ENCODE results near the gene GNG10. TPM values are rescaled to one million over a fixed set of nuclear protein-coding genes. Genes with fewer than 3 reads are reported as not detected.

Gene GNG10
- total RNA-seq, 1 experiment from 2014 or later = 26.2 TPM

- no peak overlapping the region for H3K4me3 ChIP-seq (ENCODE audit: low read depth, low read length, poor library complexity, severe bottlenecking)
- H3K36me3 ChIP-seq (ENCODE audit: insufficient read depth, low read length, poor library complexity, severe bottlenecking) = peaks cover 23% of the 10 kb centered on the region
- no TSS peak for BruUV-seq (replicated peaks)
- H3K4me1 ChIP-seq (ENCODE audit: insufficient read depth, low read length, poor library complexity, severe bottlenecking) = no peaks in the 10 kb centered on the region
- no peaks in the 10 kb centered on the region for H3K9me3 ChIP-seq (ENCODE audit: low read depth, low read length, poor library complexity, severe bottlenecking)
- TF ChIP-seq EZH2 (IDR thresholded peaks at IDR 0.05; ENCODE audit: borderline replicate concordance, low read depth, low read length, poor library complexity, severe bottlenecking) (no peak), CTCF (conservative IDR thresholded peaks at IDR 0.05; ENCODE audit: low read depth, low read length) (no peak)
- H3K27me3 ChIP-seq (replicated peaks; ENCODE audit: insufficient read depth, low read depth, low read length, poor library complexity) = no peaks in the 10 kb centered on the region
- H3K27ac ChIP-seq (ENCODE audit: low read depth, low read length, poor library complexity, severe bottlenecking) = no peak overlapping the region
- intact Hi-C loops (cut with micrococcal nuclease; ENCODE audit: unreplicated experiment) = no loop called here
- ChIA-PET CTCF (no interaction called here), POLR2A (ENCODE audit: low non-redundant PET) (no interaction called here)
- no peak for DNase-seq (ENCODE audit: low spot score)
These were observed 13.3 kb upstream of the GNG10 start for GRCh38 chr9:111648066-111648465.

DNA sequence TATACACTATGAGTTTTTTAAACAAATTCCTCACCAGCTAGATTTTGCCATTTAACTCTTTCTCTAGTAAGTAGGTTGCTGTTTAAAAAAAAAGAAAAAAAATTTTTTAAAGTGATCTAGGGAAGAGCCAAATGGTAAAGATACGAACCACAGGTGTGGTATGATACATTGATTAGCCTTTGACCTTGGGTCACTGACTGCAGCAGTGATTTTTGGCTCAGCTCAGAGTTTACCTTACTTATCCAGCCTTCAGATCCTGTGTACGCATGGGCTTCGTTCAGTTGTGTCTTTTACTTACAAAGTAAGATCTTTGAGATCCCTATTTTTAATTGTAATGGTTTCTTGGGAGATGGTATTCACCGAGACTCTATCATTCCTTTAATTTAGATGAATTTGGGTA, 12.4 kb upstream of the GNG10 start:
- peaks cover 25% of the 10 kb centered on the region for H3K36me3 ChIP-seq (ENCODE audit: insufficient read depth, low read length, poor library complexity, severe bottlenecking)
- no peak for DNase-seq (ENCODE audit: low spot score)
- TF ChIP-seq CTCF (conservative IDR thresholded peaks at IDR 0.05; ENCODE audit: low read depth, low read length) (no peak), EZH2 (IDR thresholded peaks at IDR 0.05; ENCODE audit: borderline replicate concordance, low read depth, low read length, poor library complexity, severe bottlenecking) (no peak)
- intact Hi-C loops (cut with micrococcal nuclease; ENCODE audit: unreplicated experiment) = no loop called here
- no peaks in the 10 kb centered on the region for H3K9me3 ChIP-seq (ENCODE audit: low read depth, low read length, poor library complexity, severe bottlenecking)
- ChIA-PET POLR2A (ENCODE audit: low non-redundant PET) (no interaction called here), CTCF (no interaction called here)
- BruUV-seq (replicated peaks) = no TSS peak
- H3K4me1 ChIP-seq (ENCODE audit: insufficient read depth, low read length, poor library complexity, severe bottlenecking) = no peaks in the 10 kb centered on the region
- no peak overlapping the region for H3K27ac ChIP-seq (ENCODE audit: low read depth, low read length, poor library complexity, severe bottlenecking)
- H3K27me3 ChIP-seq (replicated peaks; ENCODE audit: insufficient read depth, low read depth, low read length, poor library complexity) = no peaks in the 10 kb centered on the region
- no peak overlapping the region for H3K4me3 ChIP-seq (ENCODE audit: low read depth, low read length, poor library complexity, severe bottlenecking)

DNA sequence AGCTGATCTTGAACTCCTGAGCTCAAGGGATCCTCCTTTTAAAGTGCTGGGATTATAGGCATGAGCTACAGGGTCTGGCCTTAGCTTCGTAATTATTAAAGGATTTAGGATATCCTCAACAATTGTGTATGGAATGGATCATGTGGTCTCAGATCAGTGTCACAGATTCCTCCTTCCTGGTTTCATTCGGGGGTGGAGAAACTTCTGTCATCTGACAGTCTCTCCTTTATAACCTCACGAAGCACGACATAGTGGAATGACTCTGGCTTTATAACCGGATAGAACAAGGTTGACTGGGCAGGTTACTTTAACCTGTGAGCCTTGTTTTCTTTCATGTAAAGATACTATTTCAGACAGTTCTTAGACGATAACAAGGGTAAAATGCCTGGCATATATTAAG, 4.4 kb upstream of the GNG10 start:
- ChIA-PET POLR2A (ENCODE audit: low non-redundant PET) (interaction anchor here (0.6 kb wide), 1 partner anchor 380 kb away, joined by 3 read pairs; no protein-coding TSS in a partner anchor), CTCF (no interaction called here)
- Histone ChIP-seq H3K36me3 (ENCODE audit: insufficient read depth, low read length, poor library complexity, severe bottlenecking) (peaks cover 4% of the 10 kb centered on the region), H3K27ac (ENCODE audit: low read depth, low read length, poor library complexity, severe bottlenecking) (no peak overlapping the region), H3K4me3 (ENCODE audit: low read depth, low read length, poor library complexity, severe bottlenecking) (no peak overlapping the region), H3K27me3 (replicated peaks; ENCODE audit: insufficient read depth, low read depth, low read length, poor library complexity) (no peaks in the 10 kb centered on the region), H3K9me3 (ENCODE audit: low read depth, low read length, poor library complexity, severe bottlenecking) (no peaks in the 10 kb centered on the region), H3K4me1 (ENCODE audit: insufficient read depth, low read length, poor library complexity, severe bottlenecking) (peaks cover 1% of the 10 kb centered on the region)
- no peak for DNase-seq (ENCODE audit: low spot score)
- no TSS peak for BruUV-seq (replicated peaks)
- intact Hi-C loops (cut with micrococcal nuclease; ENCODE audit: unreplicated experiment) = no loop called here
- TF ChIP-seq EZH2 (IDR thresholded peaks at IDR 0.05; ENCODE audit: borderline replicate concordance, low read depth, low read length, poor library complexity, severe bottlenecking) (no peak), CTCF (conservative IDR thresholded peaks at IDR 0.05; ENCODE audit: low read depth, low read length) (no peak)
